Neutrophil (primary cell): Measurements from ENCODE around the gene SETD1A.

Source experiments
- H3K27ac ChIP-seq: fragments of 200-600 bp; sonication (generic); 2 replicates; pipeline ENCODE4 v1.5.1; 2016; ENCODE audit warnings: mild to moderate bottlenecking, moderate library complexity
- H3K27me3 ChIP-seq: fragments of 200-600 bp; sonication (generic); 2 replicates; pipeline ENCODE4 v1.6.0; 2016; ENCODE audit warnings: mild to moderate bottlenecking
- H3K36me3 ChIP-seq: fragments of 200-600 bp; sonication (generic); 2 replicates; pipeline ENCODE4 v1.5.1; 2017
- H3K4me1 ChIP-seq, 2 experiments: fragments of 200-600 bp in 1 of 2; sonication (generic) in 1 of 2; 1 replicate in 1 of 2; 2 replicates in 1 of 2; pipeline versions ENCODE4 v1.5.1 to v1.6.1; 2013 to 2016; ENCODE audit warnings: low read depth in 1 of 2, low read length in 1 of 2, mild to moderate bottlenecking in 1 of 2, moderate library complexity in 1 of 2; ENCODE audit not compliant: control insufficient read depth in 1 of 2, insufficient read depth in 1 of 2
- H3K4me3 ChIP-seq, 2 experiments: fragments of 200-600 bp in 1 of 2; sonication (generic) in 1 of 2; 1 replicate in 1 of 2; 2 replicates in 1 of 2; pipeline ENCODE4 v1.5.1; 2013 to 2016; ENCODE audit warnings: low read depth in 1 of 2, low read length in 1 of 2, mild to moderate bottlenecking in 1 of 2, moderate library complexity in 1 of 2
- H3K9me3 ChIP-seq: fragments of 200-600 bp; sonication (generic); 2 replicates; pipeline ENCODE4 v1.5.1; 2016
- TF ChIP-seq, protein P1 (sequence below): fragments of 200-600 bp; sonication (generic); IDR thresholded peaks from 2 replicates; pipeline ENCODE4 v1.5.1; 2016; ENCODE audit warnings: antibody characterized with exemption

Gene SETD1A

DNA sequence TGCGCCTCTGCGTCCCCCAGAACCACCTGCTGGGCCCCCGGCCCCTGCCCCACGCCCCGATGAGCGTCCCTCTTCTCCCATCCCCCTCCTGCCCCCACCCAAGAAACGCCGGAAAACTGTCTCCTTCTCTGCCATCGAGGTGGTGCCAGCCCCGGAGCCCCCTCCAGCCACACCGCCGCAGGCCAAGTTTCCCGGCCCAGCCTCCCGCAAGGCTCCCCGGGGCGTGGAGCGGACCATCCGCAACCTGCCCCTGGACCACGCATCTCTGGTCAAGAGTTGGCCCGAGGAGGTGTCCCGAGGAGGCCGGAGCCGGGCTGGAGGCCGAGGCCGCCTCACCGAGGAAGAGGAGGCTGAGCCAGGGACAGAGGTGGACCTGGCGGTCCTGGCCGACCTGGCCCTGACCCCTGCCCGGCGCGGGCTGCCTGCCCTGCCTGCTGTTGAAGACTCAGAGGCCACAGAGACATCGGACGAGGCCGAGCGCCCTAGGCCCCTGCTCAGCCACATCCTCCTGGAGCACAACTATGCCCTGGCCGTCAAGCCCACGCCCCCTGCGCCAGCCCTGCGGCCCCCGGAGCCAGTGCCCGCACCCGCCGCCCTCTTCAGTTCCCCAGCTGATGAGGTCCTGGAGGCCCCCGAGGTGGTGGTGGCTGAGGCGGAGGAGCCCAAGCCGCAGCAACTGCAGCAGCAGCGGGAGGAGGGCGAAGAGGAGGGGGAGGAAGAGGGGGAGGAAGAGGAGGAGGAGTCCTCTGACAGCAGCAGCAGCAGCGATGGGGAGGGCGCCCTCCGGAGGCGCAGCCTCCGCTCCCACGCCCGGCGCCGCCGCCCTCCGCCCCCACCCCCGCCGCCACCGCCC lies 21.8 kb downstream of the SETD1A start:
- TF ChIP-seq, protein P1, sequence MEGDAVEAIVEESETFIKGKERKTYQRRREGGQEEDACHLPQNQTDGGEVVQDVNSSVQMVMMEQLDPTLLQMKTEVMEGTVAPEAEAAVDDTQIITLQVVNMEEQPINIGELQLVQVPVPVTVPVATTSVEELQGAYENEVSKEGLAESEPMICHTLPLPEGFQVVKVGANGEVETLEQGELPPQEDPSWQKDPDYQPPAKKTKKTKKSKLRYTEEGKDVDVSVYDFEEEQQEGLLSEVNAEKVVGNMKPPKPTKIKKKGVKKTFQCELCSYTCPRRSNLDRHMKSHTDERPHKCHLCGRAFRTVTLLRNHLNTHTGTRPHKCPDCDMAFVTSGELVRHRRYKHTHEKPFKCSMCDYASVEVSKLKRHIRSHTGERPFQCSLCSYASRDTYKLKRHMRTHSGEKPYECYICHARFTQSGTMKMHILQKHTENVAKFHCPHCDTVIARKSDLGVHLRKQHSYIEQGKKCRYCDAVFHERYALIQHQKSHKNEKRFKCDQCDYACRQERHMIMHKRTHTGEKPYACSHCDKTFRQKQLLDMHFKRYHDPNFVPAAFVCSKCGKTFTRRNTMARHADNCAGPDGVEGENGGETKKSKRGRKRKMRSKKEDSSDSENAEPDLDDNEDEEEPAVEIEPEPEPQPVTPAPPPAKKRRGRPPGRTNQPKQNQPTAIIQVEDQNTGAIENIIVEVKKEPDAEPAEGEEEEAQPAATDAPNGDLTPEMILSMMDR, result no peak
- no peak overlapping the region for H3K4me3 ChIP-seq
- no peaks in the 10 kb centered on the region for H3K9me3 ChIP-seq
- no peak overlapping the region for H3K27ac ChIP-seq
- peaks cover 87% of the 10 kb centered on the region for H3K36me3 ChIP-seq
- H3K4me1 ChIP-seq, result no peaks in the 10 kb centered on the region
- H3K27me3 ChIP-seq, result no peaks in the 10 kb centered on the region

DNA sequence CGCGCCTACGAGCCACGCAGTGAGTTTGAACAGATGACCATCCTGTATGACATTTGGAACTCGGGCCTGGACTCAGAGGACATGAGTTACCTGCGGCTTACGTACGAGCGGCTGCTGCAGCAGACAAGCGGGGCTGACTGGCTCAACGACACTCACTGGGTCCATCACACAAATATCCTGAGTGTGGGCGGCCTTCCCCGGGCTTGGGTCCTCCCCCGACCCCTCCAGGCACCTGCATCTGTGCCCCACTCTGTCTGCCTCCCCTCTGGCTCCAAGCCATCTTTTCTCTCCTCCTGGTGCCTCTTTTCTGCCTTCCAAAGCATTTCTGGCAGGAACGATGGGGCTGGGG lies 22.4 kb downstream of the SETD1A start:
- H3K9me3 ChIP-seq, result no peaks in the 10 kb centered on the region
- H3K27ac ChIP-seq, result no peak overlapping the region
- peaks cover under 1 to 4% of the 10 kb centered on the region in 2 experiments for H3K4me1 ChIP-seq
- H3K4me3 ChIP-seq, result no peak overlapping the region
- peaks cover 83% of the 10 kb centered on the region for H3K36me3 ChIP-seq
- TF ChIP-seq, protein P1, result no peak
- H3K27me3 ChIP-seq, result no peaks in the 10 kb centered on the region

DNA sequence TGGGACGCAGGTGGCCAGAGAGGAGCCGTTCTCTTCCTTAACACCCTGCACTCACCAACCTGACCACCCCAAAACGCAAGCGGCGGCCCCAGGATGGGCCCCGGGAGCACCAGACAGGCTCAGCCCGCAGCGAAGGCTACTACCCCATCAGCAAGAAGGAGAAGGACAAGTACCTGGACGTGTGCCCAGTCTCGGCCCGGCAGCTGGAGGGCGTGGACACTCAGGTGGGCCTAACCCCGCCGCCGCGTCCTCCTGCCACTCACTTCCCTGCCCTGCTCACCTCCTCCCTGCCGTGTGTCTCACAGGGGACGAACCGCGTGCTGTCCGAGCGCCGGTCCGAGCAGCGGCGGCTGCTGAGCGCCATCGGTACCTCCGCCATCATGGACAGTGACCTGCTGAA lies 22.9 kb downstream of the SETD1A start:
- Histone ChIP-seq H3K27ac (no peak overlapping the region), H3K27me3 (no peaks in the 10 kb centered on the region), H3K4me1 (peaks cover 4 to 9% of the 10 kb centered on the region in 2 experiments), H3K36me3 (peaks cover 82% of the 10 kb centered on the region), H3K4me3 (no peak overlapping the region), H3K9me3 (no peaks in the 10 kb centered on the region)
- TF ChIP-seq, protein P1, result no peak

DNA sequence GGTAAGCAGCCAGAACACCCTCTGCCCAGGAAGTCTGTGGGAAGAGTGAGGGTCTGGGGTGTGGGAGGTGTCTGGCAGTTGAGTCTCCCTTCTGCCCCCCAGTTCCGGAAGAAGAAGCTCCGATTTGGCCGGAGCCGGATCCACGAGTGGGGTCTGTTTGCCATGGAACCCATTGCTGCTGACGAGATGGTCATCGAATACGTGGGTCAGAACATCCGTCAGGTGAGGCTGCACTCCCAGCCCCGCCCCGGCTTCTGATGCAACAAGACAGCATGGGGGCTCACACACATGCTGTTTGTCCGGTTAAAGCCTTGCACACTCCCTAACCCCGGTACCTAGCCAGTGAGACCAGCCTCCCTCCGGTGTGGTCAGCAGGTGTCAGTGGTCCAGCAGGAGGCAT lies 23.4 kb downstream of the SETD1A start:
- TF ChIP-seq, protein P1, result no peak

DNA sequence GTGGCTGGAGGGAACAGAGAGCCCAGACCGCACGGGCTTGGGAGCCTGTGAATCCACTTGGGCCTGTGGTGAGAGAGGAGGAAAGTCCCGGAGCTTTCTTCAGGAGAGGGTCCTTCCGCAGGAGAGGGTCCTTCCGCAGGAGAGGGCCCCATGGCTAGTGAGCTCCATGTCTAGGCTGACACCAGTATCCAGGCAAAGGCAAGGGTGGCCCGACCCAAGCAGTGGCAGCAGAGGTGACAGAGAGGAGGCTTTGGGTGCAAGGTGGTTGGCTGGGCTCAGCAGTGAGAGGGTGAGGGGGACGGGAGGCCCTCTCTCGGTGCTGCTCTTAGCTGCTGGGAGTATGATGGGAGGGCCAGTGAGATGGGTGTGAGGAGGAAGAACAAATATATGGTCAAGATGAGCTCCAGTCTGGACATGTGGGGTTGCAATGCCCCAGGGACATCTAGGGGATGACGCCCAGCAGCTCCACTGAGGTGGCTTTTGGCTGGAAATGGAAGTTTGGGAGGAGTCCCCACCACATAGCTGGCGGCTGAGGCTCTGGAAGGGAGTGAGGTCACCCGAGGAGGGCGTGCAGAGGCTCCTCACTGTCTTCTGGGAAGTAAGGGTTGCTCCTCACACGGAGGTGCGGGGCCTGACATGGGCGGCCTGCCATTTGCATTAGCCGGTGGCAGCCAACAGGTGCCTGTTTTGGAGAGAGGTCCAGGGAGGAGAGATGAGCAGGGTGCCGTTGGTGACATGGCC lies 25.2 kb downstream of the SETD1A start:
- H3K9me3 ChIP-seq, result no peaks in the 10 kb centered on the region

More for the DNA sequence above, 23.4 kb downstream of the SETD1A start:
- Histone ChIP-seq H3K36me3 (peaks cover 77% of the 10 kb centered on the region), H3K4me3 (no peak overlapping the region), H3K9me3 (no peaks in the 10 kb centered on the region), H3K27me3 (no peaks in the 10 kb centered on the region), H3K4me1 (peaks cover 4 to 9% of the 10 kb centered on the region in 2 experiments), H3K27ac (no peak overlapping the region)

More for the DNA sequence above, 25.2 kb downstream of the SETD1A start:
- Histone ChIP-seq H3K27me3 (no peaks in the 10 kb centered on the region), H3K36me3 (peaks cover 59% of the 10 kb centered on the region), H3K4me3 (no peak overlapping the region), H3K27ac (no peak overlapping the region), H3K4me1 (peaks cover 4 to 9% of the 10 kb centered on the region in 2 experiments)
- TF ChIP-seq, protein P1, result no peak
